ENCODE results near the gene RAB14. TPM values are rescaled to one million over a fixed set of nuclear protein-coding genes. Genes with fewer than 3 reads are reported as not detected.
"Not testable (repeated sequence)": the region's sequence is repeated elsewhere in the genome, so short reads cannot be mapped to it uniquely, and the experiment has no call there.

Gene RAB14
- total and polyA plus RNA-seq, 2 experiments from 2014 or later, result 22.8 to 31.0 TPM

DNA sequence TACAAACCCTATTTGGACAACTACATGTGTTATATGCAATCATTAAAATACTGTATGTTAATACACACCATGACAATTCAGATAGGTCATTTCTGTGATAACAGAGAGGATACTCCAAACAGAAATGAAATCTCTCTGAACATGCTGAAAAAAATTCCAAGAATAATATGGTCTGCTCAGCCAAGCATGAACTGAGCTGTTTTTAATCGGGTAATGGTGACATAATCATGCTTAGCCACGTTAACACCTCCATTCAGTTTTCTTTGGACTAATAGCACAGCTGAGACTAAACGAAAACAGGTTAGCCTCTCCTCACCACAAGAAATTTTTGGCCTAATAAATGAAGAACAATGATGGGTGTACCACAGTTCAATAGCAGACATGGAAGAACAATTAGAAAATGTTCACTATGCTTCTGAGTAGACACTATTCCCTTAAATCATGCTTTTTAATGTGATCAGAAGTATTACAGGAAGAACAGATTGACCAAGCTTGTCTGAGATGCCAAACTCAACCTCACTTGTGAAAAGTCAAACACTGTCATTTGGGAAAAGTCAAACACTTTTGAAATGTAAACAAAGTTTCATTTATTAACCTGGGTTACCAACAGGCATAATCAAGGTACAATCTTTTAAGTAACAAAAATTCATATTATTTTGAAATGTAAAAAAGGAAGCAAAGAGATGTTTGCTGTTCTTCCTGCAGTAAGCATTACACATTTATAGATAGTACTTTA is 19.4 kb downstream of the RAB14 start:
- no peaks in the 10 kb centered on the region for H3K9me2 ChIP-seq (ENCODE audit: insufficient read depth)
- DNase-seq (ENCODE audit: low spot score), result no peak
- H3K36me3 Mint-ChIP-seq (ENCODE audit: low read depth), result peaks cover 17% of the 10 kb centered on the region; the same call in 2 of the 3 replicates

DNA sequence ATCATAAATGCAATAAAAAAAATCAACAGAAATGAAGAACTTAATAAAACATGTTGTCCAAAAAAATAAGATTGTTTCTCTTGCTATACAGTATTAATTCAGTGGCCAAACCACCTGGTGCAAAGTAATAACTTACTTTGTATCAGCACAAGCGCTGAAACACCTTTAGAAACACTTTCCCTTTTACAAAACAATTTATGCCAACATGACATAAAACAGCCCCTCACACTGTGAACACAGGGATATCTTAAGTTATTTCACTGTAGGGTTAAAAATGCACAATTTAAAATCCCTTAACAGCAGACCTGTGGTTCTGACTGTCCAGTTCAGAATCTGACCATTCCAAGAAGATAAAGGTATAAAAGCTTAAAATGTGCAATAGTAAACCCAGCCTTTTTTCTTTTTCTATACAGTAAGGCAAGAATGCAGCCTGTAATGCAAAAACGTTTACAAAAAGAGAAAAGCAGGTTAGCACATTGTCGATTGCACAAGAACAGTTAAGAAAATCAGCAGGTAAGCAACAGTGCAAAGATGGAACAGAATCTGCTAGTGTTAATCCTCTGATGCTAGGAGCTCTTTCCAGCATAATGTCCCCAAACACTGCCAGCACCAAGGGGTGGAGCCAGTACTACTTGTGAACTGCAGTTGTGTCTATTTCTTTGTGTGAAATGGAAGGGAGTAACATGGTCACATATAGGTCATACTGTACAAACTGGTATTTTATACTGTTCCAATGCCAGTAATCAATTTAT is 21.6 kb downstream of the RAB14 start:
- no peaks in the 10 kb centered on the region for H3K9me3 Mint-ChIP-seq
- H3K79me2 ChIP-seq (replicated peaks; ENCODE audit: insufficient read depth), result 0 out of 2 replicates have a peak, but pooled peaks cover under 1% of the 10 kb centered on the region
- H3K4me1 ChIP-seq (ENCODE audit: insufficient read depth), result no peaks in the 10 kb centered on the region
- H3K9me2 ChIP-seq (ENCODE audit: insufficient read depth), result no peaks in the 10 kb centered on the region
- H3K4me3 ChIP-seq, result no peak overlapping the region
- H3K27ac Mint-ChIP-seq, result no peak overlapping the region
- no peak for DNase-seq (ENCODE audit: low spot score)
- H3K4me2 ChIP-seq, result no peak overlapping the region
- TF ChIP-seq JUNB (IDR thresholded peaks at IDR 0.05; ENCODE audit: unreplicated experiment), result no peak
- no peak for TF ChIP-seq CREB1 (CRISPR knock-in tag; IDR thresholded peaks at IDR 0.05; ENCODE audit: low read depth)
- TF ChIP-seq ZNF331 (CRISPR knock-in tag; IDR thresholded peaks at IDR 0.05; ENCODE audit: low read depth), result no peak
- TF ChIP-seq POLR2AphosphoS5 (IDR thresholded peaks at IDR 0.05; ENCODE audit: low read depth), result no peak
- no peak for TF ChIP-seq NANOG (IDR thresholded peaks at IDR 0.05; ENCODE audit: borderline replicate concordance)
- H4K20me1 ChIP-seq (replicated peaks; ENCODE audit: insufficient read depth), result 0 out of 2 replicates have a peak, but pooled peaks cover 18% of the 10 kb centered on the region
- H3F3A ChIP-seq (replicated peaks; ENCODE audit: low read depth), result no peaks in the 10 kb centered on the region
- H3K27me3 ChIP-seq (ENCODE audit: insufficient read depth), result no peaks in the 10 kb centered on the region
- peaks cover 17% of the 10 kb centered on the region; the same call in 2 of the 3 replicates for H3K36me3 Mint-ChIP-seq (ENCODE audit: low read depth)
- 0 out of 2 replicates have a peak, but pooled peaks cover 2% of the 10 kb centered on the region for H3K36me3 ChIP-seq (ENCODE audit: insufficient read depth)
- no peak overlapping the region for H2AFZ ChIP-seq
- no peak for ATAC-seq
- no peaks in the 10 kb centered on the region for H3K27me3 Mint-ChIP-seq (ENCODE audit: insufficient read depth, low read depth, poor library complexity)
- no peak overlapping the region for H3K4me3 Mint-ChIP-seq
- no peak overlapping the region for H3K27ac ChIP-seq (ENCODE audit: low read depth)
- H3K4me1 Mint-ChIP-seq, result peaks cover 5% of the 10 kb centered on the region; the same call in 2 of the 3 replicates

More for the DNA sequence above, 19.4 kb downstream of the RAB14 start:
- Mint-ChIP-seq H3K4me1 (peaks cover 5% of the 10 kb centered on the region; the same call in 2 of the 3 replicates), H3K27me3 (ENCODE audit: insufficient read depth, low read depth, poor library complexity) (no peaks in the 10 kb centered on the region), H3K9me3 (no peaks in the 10 kb centered on the region), H3K27ac (no peak overlapping the region), H3K4me3 (no peak overlapping the region)
- Histone ChIP-seq H3K79me2 (replicated peaks; ENCODE audit: insufficient read depth) (peaks cover 10% of the 10 kb centered on the region), H2AFZ (no peak overlapping the region), H3K36me3 (ENCODE audit: insufficient read depth) (0 out of 2 replicates have a peak, but pooled peaks cover 2% of the 10 kb centered on the region), H3K4me2 (no peak overlapping the region), H3K4me1 (ENCODE audit: insufficient read depth) (no peaks in the 10 kb centered on the region), H3K27me3 (ENCODE audit: insufficient read depth) (no peaks in the 10 kb centered on the region), H3K4me3 (no peak overlapping the region), H4K20me1 (replicated peaks; ENCODE audit: insufficient read depth) (peaks cover 13% of the 10 kb centered on the region; the same call in 1 of the 2 replicates), H3K27ac (ENCODE audit: low read depth) (no peak overlapping the region), H3F3A (replicated peaks; ENCODE audit: low read depth) (no peaks in the 10 kb centered on the region)
- TF ChIP-seq, protein P1, sequence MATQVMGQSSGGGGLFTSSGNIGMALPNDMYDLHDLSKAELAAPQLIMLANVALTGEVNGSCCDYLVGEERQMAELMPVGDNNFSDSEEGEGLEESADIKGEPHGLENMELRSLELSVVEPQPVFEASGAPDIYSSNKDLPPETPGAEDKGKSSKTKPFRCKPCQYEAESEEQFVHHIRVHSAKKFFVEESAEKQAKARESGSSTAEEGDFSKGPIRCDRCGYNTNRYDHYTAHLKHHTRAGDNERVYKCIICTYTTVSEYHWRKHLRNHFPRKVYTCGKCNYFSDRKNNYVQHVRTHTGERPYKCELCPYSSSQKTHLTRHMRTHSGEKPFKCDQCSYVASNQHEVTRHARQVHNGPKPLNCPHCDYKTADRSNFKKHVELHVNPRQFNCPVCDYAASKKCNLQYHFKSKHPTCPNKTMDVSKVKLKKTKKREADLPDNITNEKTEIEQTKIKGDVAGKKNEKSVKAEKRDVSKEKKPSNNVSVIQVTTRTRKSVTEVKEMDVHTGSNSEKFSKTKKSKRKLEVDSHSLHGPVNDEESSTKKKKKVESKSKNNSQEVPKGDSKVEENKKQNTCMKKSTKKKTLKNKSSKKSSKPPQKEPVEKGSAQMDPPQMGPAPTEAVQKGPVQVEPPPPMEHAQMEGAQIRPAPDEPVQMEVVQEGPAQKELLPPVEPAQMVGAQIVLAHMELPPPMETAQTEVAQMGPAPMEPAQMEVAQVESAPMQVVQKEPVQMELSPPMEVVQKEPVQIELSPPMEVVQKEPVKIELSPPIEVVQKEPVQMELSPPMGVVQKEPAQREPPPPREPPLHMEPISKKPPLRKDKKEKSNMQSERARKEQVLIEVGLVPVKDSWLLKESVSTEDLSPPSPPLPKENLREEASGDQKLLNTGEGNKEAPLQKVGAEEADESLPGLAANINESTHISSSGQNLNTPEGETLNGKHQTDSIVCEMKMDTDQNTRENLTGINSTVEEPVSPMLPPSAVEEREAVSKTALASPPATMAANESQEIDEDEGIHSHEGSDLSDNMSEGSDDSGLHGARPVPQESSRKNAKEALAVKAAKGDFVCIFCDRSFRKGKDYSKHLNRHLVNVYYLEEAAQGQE (IDR thresholded peaks at IDR 0.05; ENCODE audit: unreplicated experiment), result no peak
- no peak for ATAC-seq

DNA sequence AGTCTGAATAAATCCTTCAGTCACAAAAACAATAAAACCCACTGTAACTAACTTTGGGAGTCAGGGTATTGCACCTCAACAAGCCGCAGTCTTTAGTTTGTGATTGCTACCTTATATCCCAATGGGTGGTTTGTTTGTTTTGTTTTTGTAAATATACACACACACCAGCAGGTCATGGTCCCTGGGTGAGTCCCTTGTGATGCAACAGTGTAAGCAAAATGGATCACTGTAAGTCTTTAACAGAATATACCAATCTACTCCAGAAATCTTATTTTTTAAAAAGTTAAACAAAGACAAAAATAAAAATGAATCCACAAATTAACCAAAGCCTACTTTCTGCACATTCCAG is 22.3 kb downstream of the RAB14 start:
- H2AFZ ChIP-seq; H3K4me2 ChIP-seq; H3K9me2 ChIP-seq (ENCODE audit: insufficient read depth); H3K4me1 ChIP-seq (ENCODE audit: insufficient read depth); H3K4me1 Mint-ChIP-seq; H3K9me3 Mint-ChIP-seq; H3K27ac Mint-ChIP-seq; H3K36me3 ChIP-seq (ENCODE audit: insufficient read depth); ATAC-seq; DNase-seq (ENCODE audit: low spot score); H3F3A ChIP-seq (replicated peaks; ENCODE audit: low read depth); H3K27me3 ChIP-seq (ENCODE audit: insufficient read depth); H3K4me3 ChIP-seq; H3K27ac ChIP-seq (ENCODE audit: low read depth); H3K4me3 Mint-ChIP-seq; H3K27me3 Mint-ChIP-seq (ENCODE audit: insufficient read depth, low read depth, poor library complexity); H3K79me2 ChIP-seq (replicated peaks; ENCODE audit: insufficient read depth): not testable (repeated sequence)
- H3K36me3 Mint-ChIP-seq (ENCODE audit: low read depth), result peaks cover 17% of the 10 kb centered on the region; the same call in 2 of the 3 replicates
- 0 out of 2 replicates have a peak, but pooled peaks cover 15% of the 10 kb centered on the region for H4K20me1 ChIP-seq (replicated peaks; ENCODE audit: insufficient read depth)
